OCI-LY1 (cell line): ENCODE data around the gene C13orf46.

Experiments used
- H2AFZ ChIP-seq: fragments of 200-600 bp; sonication (generic), shearing (Covaris generic); 2 replicates; pipeline ENCODE4 v1.6.0; 2014; ENCODE audit warnings: antibody characterized with exemption, mild to moderate bottlenecking, low read length
- H3F3A ChIP-seq: fragments of 200-600 bp; sonication (generic), shearing (Covaris generic); 2 replicates; pipeline ENCODE4 v1.6.0; 2014; ENCODE audit warnings: mild to moderate bottlenecking, antibody characterized with exemption, low read length, moderate library complexity; ENCODE audit not compliant: insufficient read depth
- H3K27ac ChIP-seq: fragments of 200-600 bp; sonication (generic); 2 replicates; pipeline ENCODE4 v1.5.1; 2014; ENCODE audit warnings: low read length, mixed run types, mild to moderate bottlenecking, low read depth; ENCODE audit not compliant: poor library complexity, severe bottlenecking
- H3K27me3 ChIP-seq: fragments of 200-600 bp; sonication (generic); 2 replicates; pipeline ENCODE4 v1.6.0; 2014; ENCODE audit warnings: antibody characterized with exemption, mild to moderate bottlenecking, low read length, moderate library complexity; ENCODE audit not compliant: insufficient read depth
- H3K36me3 ChIP-seq: fragments of 200-600 bp; sonication (generic); 2 replicates; pipeline ENCODE4 v1.6.1; 2014; ENCODE audit warnings: mild to moderate bottlenecking, antibody characterized with exemption, low read length, moderate library complexity, mixed read lengths; ENCODE audit not compliant: insufficient read depth
- H3K4me1 ChIP-seq: fragments of 200-600 bp; sonication (generic); 2 replicates; pipeline ENCODE4 v1.5.1; 2014; ENCODE audit warnings: mild to moderate bottlenecking, low read length, moderate library complexity; ENCODE audit not compliant: insufficient read depth, severe bottlenecking
- H3K4me2 ChIP-seq: fragments of 200-600 bp; sonication (generic), shearing (Covaris generic); 2 replicates; pipeline ENCODE4 v1.6.1; 2014; ENCODE audit warnings: low read length
- H3K4me3 ChIP-seq: fragments of 200-600 bp; sonication (generic); 2 replicates; pipeline ENCODE4 v1.5.1; 2014; ENCODE audit warnings: low read length, low read depth, mild to moderate bottlenecking, mixed read lengths; ENCODE audit not compliant: poor library complexity, severe bottlenecking
- H3K79me2 ChIP-seq: fragments of 200-600 bp; shearing (Covaris generic); 2 replicates; pipeline ENCODE4 v1.6.1; 2016; ENCODE audit warnings: mixed run types, low read length, mixed read lengths; ENCODE audit not compliant: insufficient read depth
- H3K9ac ChIP-seq: fragments of 200-600 bp; sonication (generic), shearing (Covaris generic); 2 replicates; pipeline ENCODE4 v1.6.1; 2014; ENCODE audit warnings: mild to moderate bottlenecking, low read length, mixed read lengths
- H3K9me2 ChIP-seq: fragments of 200-600 bp; sonication (generic), shearing (Covaris generic); 2 replicates; pipeline ENCODE4 v1.6.1; 2014; ENCODE audit warnings: low read depth, mild to moderate bottlenecking, low read length, mixed read lengths
- H3K9me3 ChIP-seq: fragments of 200-600 bp; shearing (Covaris generic); 2 replicates; pipeline ENCODE4 v1.6.1; 2014; ENCODE audit warnings: low read length, mixed read lengths
- H4K20me1 ChIP-seq: fragments of 200-600 bp; sonication (generic), shearing (Covaris generic); 2 replicates; pipeline ENCODE4 v1.6.0; 2016; ENCODE audit warnings: mild to moderate bottlenecking, low read length; ENCODE audit not compliant: insufficient read depth
- CTCF ChIP-seq: fragments of 200-600 bp; sonication (generic), shearing (Covaris generic); IDR thresholded peaks from 2 replicates; pipeline ENCODE4 v1.5.1; 2017; ENCODE audit warnings: mild to moderate bottlenecking, antibody characterized with exemption, low read length, moderate library complexity, mixed read lengths
- EZH2 ChIP-seq: fragments of 200-600 bp; sonication (generic), shearing (Covaris generic); IDR thresholded peaks from 2 replicates; pipeline ENCODE4 v1.8.0; 2017; ENCODE audit warnings: borderline replicate concordance, mixed run types, mild to moderate bottlenecking, antibody characterized with exemption, low read length, moderate library complexity, mixed read lengths

C13orf46 gene

GRCh38 chr13:113917594-113918371, 56.1 kb downstream of the C13orf46 start:
- Histone ChIP-seq H3K9me3 (peaks cover 3% of the 10 kb centered on the region; the same call in 1 of the 2 replicates), H2AFZ (no peak overlapping the region), H3K9ac (no peak overlapping the region), H3F3A (no peaks in the 10 kb centered on the region), H3K27ac (no peak overlapping the region), H3K4me1 (no peaks in the 10 kb centered on the region), H3K27me3 (peaks cover 7% of the 10 kb centered on the region; the same call in 1 of the 2 replicates), H3K4me3 (no peak overlapping the region), H4K20me1 (no peaks in the 10 kb centered on the region), H3K79me2 (no peaks in the 10 kb centered on the region), H3K4me2 (no peak overlapping the region), H3K9me2 (no peaks in the 10 kb centered on the region), H3K36me3 (no peaks in the 10 kb centered on the region; the same call in 1 of the 2 replicates)
- TF ChIP-seq CTCF (no peak), EZH2 (no peak)

GRCh38 chr13:113917096-113917495, 56.8 kb downstream of the C13orf46 start:
- no peaks in the 10 kb centered on the region for H3K4me1 ChIP-seq
- H3K9me3 ChIP-seq, result peaks cover 2% of the 10 kb centered on the region; the same call in 1 of the 2 replicates
- no peak overlapping the region for H2AFZ ChIP-seq
- H3K79me2 ChIP-seq, result no peaks in the 10 kb centered on the region
- no peak overlapping the region for H3K9ac ChIP-seq
- no peaks in the 10 kb centered on the region; the same call in 1 of the 2 replicates for H3K36me3 ChIP-seq
- H3K9me2 ChIP-seq, result no peaks in the 10 kb centered on the region
- no peak for TF ChIP-seq CTCF
- no peak for TF ChIP-seq EZH2
- H3K27ac ChIP-seq, result no peak overlapping the region
- H3K4me2 ChIP-seq, result no peak overlapping the region
- no peaks in the 10 kb centered on the region for H3F3A ChIP-seq
- H3K27me3 ChIP-seq, result peaks cover 7% of the 10 kb centered on the region; the same call in 1 of the 2 replicates
- H3K4me3 ChIP-seq, result no peak overlapping the region
- no peaks in the 10 kb centered on the region for H4K20me1 ChIP-seq

- Histone ChIP-seq H4K20me1 (no peaks in the 10 kb centered on the region), H3K4me3 (no peak overlapping the region), H3K9me3 (no peaks in the 10 kb centered on the region), H3K4me2 (no peak overlapping the region), H3K79me2 (no peaks in the 10 kb centered on the region), H3K27me3 (peaks cover under 1% of the 10 kb centered on the region; the same call in 1 of the 2 replicates), H3F3A (no peaks in the 10 kb centered on the region), H2AFZ (no peak overlapping the region), H3K9me2 (no peaks in the 10 kb centered on the region), H3K4me1 (no peaks in the 10 kb centered on the region), H3K9ac (no peak overlapping the region), H3K36me3 (no peaks in the 10 kb centered on the region; the same call in 1 of the 2 replicates), H3K27ac (no peak overlapping the region)
- TF ChIP-seq EZH2 (no peak), CTCF (no peak)
Observed at GRCh38 chr13:113916330-113916815, 57.5 kb downstream of the C13orf46 start.
